ENCODE measurements around the gene ZFAND4.
"Not testable (repeated sequence)": the region's sequence is repeated elsewhere in the genome, so short reads cannot be mapped to it uniquely, and the experiment has no call there.

The ZFAND4 gene

GRCh38 chr10:45640049-45640448 is 32.5 kb downstream of the ZFAND4 start:
- DNase-seq: no peak

DNA sequence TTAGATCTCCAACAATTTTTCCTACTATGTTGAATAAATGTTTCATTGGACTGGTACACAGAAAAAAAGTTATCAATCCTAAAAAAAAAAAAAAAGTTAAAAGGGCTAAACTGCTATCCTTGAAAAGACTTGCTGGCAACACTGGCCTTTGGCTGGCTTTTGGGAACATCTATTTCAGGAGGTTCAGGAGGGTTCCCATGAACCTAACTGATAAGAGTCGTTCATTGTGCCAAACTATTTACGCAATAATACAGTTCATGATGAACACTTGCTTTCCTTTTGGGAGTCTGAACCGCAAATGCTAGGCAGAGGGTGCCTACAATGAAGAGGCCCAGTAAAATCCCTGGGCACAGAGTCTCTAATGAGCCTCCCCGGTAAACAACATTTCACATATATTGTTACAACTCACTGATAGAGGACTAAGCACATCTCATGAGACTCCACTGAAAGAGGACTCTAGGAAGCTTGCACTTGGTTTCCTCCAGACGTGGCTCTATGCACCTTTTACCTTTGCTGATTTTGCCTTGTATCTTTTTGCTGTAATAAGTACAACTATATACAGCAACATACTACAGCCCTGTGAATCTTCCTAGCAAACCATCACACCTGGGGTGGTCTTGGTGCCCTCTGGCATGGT is 45.0 kb downstream of the ZFAND4 start:
- no peak for DNase-seq

- DNase-seq: no peak
These were observed 46.7 kb downstream of the ZFAND4 start for GRCh38 chr10:45625879-45626278.

DNA sequence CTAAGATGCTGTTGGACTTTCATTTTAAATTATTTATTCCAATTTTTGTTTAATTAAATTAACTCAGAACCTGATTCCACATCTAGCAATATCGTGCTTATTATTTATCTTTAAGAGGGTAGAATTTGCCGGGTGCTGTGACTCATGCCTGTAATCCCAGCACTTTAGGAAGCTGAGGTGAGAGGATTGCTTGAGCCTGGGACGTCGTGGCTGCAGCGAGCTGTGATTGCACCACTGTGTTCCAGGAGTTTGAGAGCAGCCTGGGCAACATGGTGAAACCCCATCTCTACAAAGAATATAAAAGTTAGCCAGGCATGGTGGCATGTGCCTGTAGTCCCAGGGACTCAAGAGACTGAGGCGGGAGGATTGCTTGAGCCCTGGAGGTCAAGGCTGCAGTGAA is 47.8 kb downstream of the ZFAND4 start:
- DNase-seq: no peak

GRCh38 chr10:45614869-45615268 is 57.7 kb downstream of the ZFAND4 start:
- no peak for DNase-seq

DNA sequence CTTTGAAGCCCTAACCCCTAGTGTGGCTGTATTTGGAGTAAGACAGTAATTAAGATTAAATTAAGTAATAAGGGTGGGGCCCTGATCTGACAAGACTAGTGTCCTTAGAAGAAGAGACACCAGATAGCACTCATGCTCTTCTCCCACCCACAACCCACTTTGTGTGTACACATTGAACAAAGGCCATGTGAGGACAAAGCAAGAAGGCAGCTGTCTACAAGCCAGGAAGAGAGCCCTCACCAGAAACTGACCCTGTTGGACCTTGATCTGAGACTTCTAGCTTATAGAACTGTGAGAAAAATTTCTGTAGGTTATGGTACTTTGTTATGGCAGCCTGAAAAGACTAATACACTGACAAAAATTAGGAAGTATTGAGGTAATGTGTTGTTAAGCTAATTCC is 59.8 kb downstream of the ZFAND4 start:
- no peak for DNase-seq

GRCh38 chr10:45608052-45608451 is 64.5 kb downstream of the ZFAND4 start:
- no peak for DNase-seq

DNA sequence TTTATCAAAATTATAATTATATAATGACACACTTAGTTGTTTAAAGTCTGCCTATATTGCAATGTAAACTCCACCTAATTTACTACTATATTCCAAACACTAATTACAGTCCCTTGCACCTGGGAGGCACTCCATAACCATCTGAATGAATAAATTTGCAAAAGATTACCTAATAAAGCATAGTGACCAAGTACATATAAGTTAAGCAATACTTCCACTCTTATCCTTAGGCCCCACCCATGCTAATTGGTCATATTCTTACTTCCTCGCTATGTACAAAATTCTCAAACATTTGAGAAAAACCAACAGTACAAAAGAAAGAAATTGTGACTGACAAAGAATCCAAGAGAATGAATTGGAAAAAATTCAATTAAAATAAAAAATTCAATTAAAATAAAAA is 65.3 kb downstream of the ZFAND4 start:
- DNase-seq: no peak

DNA sequence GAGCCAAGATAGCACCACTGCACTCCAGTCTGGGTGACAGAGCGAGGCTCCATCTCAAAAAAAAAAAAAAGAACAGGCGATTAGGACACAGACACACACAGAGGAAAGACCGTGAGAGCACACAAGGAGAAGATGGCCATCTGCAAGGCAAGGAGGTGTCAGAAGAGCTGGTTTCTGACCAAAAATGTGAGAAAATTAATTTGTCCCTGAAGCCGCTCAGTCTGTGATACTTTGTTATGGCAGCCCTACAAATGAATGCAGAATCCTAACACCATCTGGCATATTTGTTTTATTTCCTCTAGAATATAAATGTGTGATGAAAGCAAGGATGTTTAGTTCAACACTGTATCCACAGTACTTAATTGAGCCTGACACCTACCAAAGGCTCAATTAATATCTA is 69.7 kb downstream of the ZFAND4 start:
- DNase-seq: no peak

- DNase-seq: no peak
These were observed 70.4 kb downstream of the ZFAND4 start for GRCh38 chr10:45602082-45602730.

DNA sequence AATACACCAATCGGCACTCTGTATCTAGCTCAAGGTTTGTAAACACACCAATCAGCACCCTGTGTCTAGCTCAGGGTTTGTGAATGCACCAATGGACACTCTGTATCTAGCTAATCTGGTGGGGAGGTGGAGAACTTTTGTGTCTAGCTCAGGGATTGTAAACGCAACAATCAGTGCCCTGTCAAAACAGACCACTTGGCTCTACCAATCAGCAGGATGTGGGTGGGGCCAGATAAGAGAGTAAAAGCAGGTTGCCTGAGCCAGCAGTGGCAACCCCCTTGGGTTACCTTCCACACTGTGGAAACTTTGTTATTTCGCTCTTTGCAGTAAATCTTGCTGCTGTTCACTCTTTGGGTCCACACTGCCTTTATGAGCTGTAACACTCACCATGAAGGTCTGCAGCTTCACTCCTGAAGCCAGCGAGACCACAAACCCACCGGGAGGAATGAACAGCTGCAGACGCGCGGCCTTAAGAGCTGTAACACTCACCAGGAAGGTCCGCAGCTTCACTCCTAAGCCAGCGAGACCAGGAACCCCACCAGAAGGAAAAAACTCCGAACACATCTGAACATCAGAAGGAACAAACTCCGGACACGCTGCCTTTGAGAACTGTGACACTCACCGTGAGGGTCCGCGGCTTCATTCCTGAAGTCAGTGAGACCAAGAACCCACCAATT is 71.2 kb downstream of the ZFAND4 start:
- DNase-seq: not testable (repeated sequence)

DNA sequence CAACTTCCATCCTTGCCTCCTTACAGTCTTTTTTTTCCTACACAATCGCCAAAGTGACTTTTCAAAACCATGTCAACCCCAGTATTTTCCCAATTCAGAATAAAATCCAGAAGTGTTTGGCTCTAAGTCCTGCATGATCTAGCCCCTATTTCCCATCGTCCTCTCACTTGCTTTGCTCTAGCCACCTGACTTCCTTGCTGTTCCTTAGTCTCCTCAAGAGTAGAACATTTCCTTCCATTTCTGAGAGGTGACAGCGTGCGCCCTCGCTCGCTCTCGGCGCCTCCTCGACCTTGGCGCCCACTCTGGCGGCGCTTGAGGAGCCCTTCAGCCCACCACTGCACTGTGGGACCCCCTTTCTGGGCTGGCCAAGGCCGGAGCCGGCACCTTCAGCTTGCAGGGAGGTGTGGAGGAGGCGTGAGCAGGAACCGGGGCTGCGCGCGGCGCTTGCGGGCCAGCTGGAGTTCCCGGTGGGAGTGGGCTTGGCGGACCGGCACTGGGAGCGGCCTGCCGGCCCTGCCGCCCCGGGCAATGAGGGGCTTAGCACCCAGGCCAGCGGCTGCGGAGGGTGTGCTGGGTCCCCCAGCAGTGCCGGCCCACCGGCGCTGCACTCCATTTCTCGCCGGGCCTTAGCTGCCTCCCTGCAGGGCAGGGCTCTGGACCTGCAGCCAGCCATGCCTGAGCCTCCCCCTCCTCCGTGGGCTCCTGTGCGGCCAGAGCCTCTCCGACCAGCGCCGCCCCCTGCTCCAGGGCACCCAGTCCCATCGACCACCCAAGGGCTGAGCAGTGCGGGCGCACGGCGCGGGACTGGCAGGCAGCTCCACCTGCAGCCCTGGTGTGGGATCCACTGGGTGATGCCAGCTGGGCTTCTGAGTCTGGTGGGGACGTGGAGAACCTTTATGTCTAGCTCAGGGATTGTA is 72.0 kb downstream of the ZFAND4 start:
- not testable (repeated sequence) for DNase-seq

DNA sequence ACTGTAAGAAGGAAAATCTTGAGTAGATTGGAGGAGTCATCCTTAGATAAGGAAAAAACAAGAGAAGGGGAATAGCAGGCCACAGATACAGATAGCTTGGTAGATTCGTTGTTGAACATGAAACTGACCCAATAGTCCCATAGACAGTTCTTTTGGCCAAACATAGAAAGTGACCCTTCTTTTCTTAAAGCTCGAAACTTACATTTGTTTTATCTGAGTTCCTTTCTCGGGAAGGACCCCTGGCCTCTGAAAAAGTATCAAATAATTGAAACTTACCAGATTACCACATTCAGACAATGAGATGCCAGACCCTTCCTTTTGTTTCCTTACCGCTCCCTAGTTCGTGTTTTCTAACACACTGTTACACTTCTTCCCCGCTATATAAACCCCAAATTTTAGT is 72.9 kb downstream of the ZFAND4 start:
- no peak for DNase-seq

- no peak for DNase-seq
These were observed 73.5 kb downstream of the ZFAND4 start for GRCh38 chr10:45599021-45599603.

DNA sequence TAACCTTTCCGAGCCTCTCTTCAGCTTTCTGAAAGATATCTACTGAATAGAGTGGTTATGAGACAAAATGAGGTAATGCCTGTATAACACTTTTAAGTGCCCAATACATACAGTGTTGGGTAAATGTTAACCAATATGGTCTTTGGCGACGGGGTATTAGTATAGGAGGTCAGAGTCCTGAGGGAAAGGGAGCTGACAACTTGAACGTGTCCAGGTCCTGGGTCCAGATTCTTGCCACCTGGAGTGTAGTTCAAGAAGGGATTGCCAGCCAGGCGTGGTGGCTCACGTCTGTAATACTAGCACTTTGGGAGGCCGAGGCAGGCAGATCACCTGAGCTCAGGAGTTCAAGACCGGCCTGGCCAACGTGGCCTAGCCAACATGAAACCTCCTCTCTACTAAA is 76.0 kb downstream of the ZFAND4 start:
- DNase-seq: no peak

- DNase-seq: peak; percentile 77
These were observed 78.1 kb downstream of the ZFAND4 start for GRCh38 chr10:45594276-45595157.

DNA sequence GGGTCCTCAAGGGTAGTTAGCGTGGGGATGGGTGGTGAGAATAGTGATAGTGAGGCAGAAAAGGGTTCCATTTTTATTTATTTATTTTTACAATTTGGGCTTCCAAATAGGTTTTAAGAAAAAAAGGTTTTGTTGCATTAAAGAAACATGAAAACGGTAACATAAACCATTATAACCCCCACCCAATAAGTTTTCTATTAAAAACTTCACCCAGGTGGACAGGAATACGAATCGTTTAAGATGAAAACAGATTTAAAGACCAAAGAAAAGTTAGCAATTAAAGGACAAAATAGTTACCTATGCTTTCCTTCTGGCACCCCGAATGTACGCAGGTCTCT is 78.7 kb downstream of the ZFAND4 start:
- DNase-seq: no peak

- DNase-seq: no peak
These were observed 79.6 kb downstream of the ZFAND4 start for GRCh38 chr10:45592926-45593325.

DNA sequence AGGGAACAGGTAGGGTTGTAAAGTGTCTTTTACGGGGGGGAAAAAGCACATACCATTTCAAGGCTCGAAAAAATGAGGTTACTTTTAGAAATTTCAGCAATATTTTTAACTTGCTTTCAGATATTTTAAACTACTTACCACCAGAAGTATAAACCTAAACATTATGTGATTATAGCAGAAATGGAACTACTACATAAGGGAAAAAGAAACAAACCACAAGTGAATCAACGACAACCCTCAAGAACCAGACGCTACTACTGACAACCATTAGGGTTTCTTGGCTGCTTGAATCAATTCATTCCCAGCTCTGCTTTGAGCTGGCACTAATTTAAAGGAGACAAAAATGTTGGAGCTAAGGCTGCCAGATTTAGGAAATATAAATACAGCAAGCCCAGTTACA is 80.1 kb downstream of the ZFAND4 start:
- no peak for DNase-seq

DNA sequence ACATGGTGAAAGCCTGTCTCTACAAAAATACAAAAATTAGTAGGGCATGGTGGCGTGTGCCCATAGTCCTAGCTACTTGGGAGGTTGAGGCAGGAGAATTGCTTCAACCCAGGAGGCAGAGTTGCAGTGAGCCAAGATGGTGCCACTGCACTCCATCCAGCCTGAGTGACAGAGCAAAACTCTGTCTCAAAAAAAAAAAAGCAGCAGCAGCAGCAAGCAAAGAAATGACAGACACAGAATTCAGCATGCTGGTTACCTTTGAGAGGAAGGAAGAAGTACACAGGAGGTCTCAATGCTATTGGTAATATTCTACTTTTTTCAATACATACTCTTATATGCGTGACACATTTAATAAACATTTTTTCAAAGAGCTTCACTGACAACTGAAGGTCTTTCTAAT is 81.3 kb downstream of the ZFAND4 start:
- no peak for DNase-seq

- DNase-seq: no peak
These were observed 82.7 kb downstream of the ZFAND4 start for GRCh38 chr10:45589868-45590267.

DNA sequence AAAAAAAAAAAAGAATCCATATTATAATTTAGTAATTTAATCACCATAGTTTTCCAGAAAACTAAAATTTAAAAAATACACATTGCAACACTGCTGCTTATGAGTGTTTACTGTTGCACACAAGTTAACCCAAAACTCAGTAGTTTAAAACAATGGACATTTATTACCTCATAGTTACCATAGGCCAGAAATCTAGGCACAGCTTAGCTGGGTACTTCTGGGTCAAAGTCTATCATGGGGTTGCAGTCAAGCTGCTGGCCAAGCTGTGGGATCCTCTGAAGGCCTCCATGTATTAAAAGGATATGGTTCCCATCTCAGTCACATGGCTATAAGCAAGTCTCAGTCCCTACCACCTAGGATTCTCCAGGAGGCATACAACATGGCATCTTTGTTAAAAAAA is 83.6 kb downstream of the ZFAND4 start:
- no peak for DNase-seq
